NCI-H2196 (cell line): ENCODE measurements around the gene C12orf50.
"Not testable (repeated sequence)": the region's sequence is repeated elsewhere in the genome, so short reads cannot be mapped to it uniquely, and the experiment has no call there.

ENCODE experiments used
- DNase-seq: peaks from one replicate; lab custom pipeline; 2025; ENCODE audit not compliant: unreplicated experiment; lab: John Stamatoyannopoulos, UW

Gene C12orf50, protein sequence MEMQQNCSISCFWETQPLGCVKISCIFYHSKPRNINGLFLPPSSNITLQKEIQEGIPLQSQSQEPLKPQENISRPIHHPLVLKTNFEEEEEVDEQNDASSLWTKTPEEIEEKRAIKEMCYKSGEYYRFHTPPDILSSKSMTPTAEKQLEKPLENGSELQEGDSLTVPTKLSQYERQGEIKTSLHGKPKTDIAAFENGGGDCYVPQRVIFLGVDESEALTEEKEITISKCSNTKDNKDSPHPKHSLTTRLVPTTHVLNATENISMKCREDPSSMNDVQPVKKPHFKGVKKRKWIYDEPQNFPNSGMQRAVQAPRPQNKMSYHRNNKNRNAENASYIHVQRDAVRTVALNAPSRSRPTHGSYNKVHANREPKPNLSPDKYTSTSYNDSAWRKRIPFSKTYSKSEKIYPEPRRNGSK

DNA sequence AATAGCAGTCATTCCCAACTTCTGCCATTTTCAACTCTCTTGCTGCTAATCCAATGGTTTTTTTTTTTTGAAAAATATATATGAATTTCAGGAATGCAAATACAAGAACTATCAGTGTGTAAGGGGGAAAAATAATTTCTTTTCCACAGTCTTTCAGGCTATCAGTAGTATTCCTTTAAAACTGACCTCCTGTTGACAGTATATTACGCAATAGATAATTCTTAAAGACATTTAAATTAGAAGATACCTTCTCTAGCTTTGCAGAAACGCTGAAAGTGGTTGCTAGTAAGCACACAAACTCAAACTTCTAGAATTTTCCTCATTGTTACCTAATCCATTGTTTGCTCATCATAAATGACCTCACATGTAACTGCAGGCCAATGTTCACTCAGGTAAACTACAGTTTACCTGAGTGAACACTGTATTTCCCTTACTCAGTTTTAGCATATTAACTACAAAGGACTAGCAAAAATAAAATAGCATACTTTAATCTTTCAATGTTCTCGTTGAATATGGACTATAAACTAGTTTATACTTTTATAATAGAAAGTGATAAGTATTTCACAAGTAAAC is at the start of gene C12orf50:
TSS of gene C12orf50 (minus strand) at position 309 of the 573 bp plus-strand sequence. CDS start 2,439 bp downstream, outside the sequence.
- no peak for DNase-seq

DNA sequence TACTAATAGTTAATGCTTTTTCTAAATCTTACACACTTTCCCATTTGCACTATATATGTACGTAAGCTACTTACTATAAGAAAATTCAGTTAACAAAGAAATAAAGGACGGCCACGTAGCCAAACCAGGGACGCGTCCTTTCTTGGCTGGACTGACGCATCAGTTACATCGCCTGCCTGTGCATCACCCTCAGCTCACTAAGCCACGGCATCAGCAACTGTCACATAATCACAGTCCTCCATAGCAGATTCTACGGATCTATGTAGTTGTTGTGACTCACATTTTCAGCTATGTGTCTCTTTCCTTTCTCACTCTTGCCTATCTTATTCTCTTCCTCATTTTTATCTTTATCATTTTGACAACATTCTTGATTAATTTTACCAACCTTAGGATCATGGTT is 38.1 kb upstream of the C12orf50 start:
- DNase-seq = no peak

DNA sequence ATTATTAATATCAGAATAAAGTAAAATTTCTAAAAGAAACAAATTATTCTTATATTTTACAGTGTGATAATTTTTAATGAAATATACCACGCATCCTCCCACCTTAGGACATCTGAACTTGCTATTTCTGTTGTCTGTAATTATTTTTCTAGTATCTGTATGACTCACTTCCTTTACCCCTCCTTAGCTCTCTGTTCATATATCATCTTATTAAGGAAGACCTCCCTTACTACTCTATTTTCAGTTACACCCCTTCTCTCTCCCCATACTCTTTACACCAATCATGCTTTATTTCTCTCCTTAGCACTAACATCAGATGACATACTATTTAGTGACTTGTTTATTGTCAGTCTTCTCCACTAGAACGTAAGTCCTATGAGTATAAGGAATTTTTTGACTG is 34.2 kb upstream of the C12orf50 start:
- no peak for DNase-seq

DNA sequence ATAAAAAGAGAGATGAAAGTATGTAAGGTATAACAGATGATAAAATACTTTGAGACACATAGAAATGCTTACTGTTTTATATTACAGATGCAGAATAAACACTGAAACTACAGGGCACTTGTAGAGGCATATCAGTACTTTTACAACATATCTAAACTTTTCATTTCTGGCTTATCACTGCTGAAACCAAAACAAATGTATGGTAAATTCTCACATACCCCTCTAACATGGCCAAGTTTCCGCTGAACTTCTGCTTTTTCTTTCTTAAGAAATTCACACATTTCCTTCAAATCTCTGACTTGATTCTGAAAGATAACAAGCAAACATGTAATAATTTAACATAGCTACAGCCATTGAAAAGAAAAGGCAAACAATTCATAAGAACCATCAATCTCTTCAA is 33.3 kb upstream of the C12orf50 start:
- DNase-seq = no peak

DNA sequence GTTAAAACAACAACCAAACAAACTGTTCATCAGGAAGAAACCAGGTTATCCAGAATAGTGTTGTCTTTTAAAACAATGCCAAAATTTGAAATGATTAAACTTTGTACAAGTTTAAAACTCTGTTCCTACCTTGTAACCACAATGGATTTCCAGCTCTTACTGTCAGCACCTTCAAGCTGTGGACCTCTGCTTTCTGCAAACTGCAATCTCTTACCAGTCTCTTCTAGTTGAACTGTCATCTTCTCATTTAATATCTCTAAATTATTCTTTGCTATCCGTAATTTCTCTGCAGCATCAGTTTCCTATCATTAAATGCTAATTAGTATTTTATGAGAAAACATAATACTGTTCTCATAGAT is 29.5 kb upstream of the C12orf50 start:
- DNase-seq = no peak

DNA sequence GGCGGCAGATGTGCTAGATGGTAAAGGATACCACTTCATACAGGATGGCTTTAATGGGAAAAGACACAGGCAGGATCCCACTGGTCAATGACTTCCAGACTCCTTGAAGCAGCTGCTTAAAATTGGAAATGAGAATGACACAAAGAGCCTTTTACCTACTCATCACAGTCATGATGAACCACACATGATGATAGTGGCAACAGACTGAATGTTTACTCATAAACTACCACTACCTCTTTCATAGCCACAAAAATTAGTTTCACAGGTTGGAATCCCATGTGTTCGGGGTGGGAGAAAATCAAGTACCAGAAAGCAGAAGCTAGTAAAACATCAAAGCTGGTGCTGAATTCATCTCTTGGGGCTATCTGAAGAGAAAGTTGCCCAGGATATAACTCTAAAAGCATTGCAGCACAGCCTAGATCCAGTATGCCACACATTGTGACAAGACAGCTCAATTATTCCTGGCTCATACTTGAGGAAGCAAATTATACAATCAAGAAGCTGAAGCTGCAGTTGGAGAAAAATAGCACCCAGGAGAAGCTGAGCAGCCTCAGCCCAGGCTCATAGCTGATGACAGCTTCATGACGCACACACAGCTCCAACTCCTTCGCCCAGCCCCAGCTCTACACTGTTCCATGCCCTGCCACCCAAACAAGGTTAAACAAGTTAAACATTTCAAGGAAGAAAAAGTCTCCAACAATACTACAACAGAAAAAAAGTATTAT is 29.0 kb upstream of the C12orf50 start:
- no peak for DNase-seq

DNA sequence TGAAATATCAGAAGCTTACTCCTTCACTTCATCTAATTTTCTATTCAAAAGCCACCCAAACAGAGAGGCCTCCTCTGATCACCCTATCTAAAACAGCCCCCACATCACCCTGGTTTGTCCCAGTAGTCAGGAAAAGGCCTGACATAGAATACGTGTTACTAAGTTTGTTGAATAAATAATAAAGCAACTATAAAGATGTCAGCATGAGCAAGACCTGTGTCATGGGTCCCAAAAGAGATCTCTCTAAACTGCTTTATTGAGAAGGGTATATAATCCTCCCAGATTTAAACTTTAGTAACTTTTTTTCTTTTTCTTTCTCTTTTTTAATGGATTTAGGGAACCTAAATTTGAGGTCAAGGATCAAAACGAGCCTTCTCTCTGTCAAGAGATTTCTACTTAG is 27.4 kb upstream of the C12orf50 start:
- no peak for DNase-seq

DNA sequence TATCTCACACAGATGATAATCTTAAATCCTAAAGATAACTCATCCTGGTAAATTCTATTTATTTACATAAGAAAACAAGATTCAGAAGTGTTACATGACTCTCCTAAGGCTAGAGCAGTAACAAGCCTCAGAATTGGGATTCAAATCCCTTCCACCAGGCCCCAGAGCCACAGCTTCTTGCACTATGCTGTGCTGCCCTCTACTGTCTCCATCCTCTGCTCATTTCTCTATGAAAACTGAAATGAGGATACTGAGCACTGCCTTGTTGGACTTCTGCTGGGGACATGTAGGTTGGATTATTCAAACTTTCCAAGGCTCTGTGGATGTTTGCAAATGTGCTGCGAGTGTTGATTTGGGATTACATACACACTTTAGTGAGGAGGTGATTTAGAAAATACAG is 23.5 kb upstream of the C12orf50 start:
- DNase-seq = peak; percentile 39

DNA sequence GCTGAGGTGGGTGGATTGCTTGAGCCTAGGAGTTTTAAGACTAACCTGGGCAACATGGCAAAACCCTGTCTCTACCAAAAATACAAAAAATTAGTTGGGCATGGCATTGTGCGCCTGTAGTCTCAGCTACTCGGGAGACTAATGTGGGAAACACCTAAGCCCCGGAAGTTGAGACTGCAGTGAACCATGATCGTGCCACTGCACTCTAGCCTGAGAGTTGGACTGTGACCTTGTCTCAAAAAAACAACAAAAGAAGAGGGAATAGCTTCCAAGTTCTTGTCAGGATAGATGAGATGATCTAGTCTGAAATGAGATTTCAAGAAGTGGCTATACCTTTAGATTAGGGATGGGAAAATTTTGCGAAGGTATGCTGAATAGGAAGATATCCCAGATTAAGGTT is 14.8 kb upstream of the C12orf50 start:
- no peak for DNase-seq

DNA sequence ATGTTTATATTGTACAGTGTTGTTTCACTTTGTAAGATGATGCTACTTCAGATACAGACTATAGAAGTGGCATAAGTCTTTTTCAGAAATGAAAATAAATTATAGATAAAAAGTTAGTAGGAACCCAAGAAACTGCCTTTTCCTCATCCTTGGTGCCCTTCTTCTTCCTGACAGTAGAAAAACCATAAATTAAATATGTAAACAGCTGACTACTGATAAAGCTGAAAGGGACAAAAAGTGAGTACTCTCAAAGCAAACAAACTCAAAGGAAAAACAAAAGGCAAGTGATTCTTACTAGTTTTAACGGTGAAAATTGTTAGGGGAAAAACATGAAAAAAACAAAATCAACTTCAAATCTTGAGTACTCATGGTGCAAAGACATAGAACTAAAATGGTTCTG is 8.6 kb upstream of the C12orf50 start:
- no peak for DNase-seq

DNA sequence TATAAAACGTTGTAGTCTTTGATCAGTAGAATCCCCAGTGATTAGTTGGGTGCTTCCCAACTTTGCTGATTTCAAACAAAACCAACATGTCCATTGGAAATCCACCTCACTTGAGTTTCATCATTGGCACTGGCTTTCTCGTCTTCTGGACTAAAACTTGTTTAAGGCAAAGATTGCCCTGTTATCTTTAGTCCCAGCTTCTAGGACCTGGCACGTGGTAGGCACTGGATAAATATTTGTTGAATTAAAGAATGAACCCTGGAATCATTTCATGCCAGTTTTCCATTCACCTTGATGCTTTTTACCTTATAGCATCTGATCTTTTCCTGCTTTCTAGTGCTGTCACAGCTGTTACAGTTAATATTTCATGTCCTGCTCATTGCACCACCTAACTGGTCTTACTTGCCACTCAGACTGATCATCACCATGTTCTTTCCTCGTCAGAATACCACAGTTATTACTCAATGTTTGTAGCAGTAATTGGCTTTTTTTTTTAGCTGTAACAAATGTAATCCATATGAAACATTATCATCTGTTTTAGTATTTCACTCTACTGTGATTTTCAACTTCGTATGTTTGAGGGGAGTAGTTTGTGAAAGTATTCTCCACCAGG is 7.3 kb upstream of the C12orf50 start:
- no peak for DNase-seq

DNA sequence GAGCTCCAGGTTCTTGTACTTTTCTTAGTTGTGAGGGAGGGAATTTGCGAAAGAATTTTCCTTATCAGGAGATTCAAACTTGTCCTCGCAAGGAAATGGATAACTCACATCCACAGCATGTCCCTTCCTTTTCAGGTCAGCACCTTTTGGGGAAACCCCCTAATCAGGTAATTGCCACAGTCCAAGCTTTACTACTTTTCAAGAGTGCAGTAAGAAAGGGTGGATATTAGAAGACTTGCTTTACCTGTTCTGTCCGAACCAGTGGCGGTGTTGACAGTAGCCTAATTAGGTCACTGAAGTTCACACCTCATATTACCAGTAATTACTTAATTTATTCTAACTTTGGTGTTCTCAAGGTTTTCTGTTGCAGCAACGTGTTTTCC is 6.7 kb upstream of the C12orf50 start:
- no peak for DNase-seq

DNA sequence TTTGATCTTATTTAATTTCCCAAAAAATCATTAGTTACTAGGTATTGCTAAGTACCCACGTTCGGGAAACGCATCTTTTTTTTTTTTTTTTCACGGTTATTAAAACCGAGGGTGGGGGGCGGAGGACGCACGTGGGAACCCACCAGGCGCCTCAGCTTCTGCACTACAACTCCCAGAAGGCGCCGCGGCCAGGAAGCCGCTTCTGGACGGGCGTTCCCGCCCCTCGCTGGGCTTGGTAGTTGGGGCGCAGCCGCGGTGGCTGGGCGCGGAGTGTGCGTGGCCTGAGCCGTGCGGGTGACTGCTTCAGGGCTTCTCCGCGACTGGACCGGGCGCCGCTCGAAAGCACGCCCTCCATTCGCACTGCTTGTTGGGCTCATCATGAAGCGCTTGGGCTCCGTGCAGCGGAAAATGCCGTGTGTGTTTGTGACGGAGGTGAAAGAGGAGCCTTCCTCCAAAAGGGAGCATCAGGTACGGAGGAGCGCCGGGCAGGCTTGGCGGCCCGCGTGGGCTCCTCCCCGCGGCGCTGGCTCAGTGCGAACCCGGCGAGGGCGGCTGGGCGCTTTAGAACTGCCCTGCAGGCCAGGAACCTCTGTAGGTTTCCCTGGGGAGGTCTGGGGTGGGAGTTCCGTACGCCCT is 6.2 kb upstream of the C12orf50 start:
- peak; percentile 89 for DNase-seq

DNA sequence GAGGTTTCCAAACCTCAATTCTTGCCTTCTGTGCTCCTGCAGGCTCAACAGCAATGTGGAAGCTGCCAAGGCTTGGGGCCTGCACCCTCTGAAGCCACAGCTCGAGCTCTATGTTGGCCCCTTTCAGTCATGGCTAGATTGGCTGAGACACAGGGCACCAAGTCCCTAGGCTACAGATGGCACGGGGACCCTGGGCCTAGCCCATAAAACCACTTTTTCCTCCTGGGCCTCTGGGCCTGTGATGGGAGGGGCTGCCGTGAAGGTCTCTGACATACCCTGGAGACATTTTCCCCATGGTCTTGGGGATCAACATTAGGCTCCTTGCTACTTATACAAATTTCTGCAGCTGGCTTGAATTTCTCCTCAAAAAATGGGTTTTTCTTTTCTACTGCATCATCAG is 2.0 kb upstream of the C12orf50 start:
- not testable (repeated sequence) for DNase-seq

DNA sequence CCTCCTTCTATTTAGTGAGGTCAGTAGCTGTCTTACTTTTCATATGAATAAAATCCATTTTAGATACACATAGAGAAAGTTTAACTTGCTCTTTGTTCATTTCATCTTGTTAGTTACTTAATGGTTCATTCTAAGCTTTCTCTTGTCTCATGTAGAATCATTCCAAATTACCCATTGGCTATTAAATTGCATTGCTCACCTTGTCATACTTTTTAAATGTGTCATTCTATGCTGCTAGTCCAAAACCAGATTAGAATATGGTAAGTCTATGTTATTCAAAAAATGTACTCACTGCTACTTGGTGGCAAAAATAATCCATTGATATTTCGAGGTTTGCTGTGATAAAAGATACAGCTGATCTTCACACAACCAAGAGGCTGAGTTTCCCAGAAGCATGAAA is 3.0 kb downstream of the C12orf50 start:
- DNase-seq = no peak

DNA sequence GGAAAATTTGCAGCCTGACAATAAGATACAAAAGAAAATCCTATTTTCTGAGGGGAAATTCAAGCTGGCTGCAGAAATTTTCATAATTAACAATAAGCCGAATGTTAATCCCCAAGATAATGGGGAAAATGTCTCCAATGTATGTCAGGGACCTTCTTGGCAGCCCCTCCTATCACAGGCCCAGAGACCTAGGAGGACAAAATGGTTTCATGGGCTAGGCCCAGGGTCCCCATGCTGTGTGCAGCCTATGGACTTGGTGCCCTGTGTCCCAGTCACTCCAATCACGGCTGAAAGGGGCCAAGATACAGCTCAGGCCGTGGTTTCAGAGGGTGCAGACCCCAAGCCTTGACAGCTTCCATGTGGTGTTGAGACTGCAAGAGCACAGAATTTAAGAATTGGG is 11.2 kb downstream of the C12orf50 start:
- no peak for DNase-seq

DNA sequence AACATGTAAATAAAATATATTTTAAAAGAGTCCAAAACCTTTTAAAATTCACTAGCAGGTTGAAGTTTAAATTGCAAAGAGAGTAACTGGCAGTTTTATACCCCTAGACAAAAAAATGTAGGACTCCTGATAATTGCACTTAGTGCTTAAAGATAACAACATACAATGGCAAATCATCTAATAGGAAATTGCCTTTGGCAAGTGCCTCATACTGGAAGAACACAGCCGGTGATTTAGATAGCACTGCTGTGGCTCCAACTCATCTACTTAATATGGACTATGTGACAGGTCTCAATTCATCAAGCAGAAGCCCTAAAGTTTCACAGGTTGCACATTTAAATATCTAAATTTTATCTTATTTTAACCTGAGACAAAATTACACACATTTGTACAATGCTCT is 13.4 kb downstream of the C12orf50 start:
- no peak for DNase-seq

DNA sequence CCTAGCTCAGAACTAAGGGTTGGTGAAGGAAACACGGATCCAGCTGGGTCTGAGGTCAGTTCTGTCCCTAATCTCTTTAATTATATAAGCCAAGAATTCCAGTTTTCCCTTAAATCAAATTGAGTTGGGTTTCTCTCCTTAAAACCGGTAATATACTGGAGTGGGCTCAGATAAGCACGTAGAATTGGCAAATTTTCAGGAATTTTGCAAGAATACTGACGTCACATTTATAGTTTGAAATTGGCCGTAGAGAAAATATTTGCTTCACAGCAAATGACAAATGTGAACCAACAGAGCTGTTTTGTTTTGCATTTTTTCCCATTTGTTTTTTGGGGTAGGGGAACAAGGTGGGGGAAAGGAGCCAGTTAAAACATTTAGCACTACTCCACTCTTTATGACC is 17.4 kb downstream of the C12orf50 start:
- DNase-seq = no peak

DNA sequence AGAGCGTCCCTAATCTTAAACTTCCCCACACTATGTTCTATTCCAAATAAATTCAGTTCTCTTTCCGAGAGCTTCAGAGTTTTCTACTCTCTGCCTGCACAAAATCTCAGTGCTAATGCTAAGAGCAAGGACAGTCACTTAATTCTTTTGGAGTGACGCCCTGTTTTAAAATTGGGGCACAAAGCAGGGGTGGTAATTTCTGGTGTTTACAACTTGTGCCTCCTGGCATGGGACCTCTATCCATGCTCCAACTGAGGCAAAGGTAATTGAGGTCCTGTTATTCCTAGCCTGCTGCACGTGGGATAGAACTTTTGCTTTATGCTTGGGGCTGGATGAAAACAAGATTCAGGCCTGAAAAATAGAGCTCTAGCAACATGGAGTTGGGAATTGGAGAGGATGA is 22.9 kb downstream of the C12orf50 start:
- no peak for DNase-seq

DNA sequence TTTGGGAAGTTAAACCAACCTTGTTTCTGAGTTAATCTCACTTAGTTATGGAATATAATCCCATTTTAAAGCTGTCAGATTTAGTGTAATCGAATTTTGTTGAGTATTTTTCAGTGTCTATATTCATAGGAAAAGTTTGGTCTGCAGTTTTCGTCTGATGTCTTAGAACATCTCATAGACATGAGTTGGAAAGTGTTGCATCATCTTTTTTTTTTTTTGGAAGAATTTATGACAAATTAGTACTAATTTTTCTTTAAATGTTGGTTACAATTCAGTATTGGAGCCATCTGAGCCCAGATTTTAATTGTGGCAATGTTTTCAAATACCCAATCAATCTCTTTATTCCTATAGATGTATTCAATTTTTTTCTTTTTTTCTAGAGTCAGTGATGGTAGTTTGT is 27.9 kb downstream of the C12orf50 start:
- no peak for DNase-seq

DNA sequence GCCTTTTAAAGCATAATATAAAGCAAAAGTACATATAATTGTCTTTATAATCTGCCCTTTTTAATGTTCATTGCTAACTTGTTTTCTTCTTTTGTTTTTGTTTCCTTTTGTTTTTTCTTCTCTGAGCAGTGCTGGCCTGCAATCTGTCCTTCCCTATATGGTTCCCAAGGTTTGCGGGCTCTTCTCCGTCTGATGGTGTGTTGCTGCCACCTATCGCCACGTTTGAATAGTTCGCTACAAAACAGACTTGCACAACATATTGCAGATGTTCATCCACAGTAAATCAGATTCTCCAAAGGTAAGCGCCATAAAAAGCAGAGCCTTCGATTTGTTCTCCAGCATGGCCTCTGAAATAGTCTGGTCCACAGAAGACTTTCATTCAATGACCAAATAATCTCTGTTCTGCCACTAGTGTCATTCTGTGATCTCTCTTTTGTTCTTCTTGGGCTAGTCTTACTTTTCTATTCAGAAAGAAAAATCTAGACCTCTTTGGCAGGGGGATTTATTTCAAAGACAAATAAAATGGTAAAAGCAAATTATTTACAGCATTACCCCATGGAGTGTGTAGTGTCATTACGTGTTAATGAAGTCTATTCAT is 33.5 kb downstream of the C12orf50 start:
- DNase-seq = peak; percentile 66
